Measurements from ENCODE around the gene DGKB.

Gene DGKB

DNA sequence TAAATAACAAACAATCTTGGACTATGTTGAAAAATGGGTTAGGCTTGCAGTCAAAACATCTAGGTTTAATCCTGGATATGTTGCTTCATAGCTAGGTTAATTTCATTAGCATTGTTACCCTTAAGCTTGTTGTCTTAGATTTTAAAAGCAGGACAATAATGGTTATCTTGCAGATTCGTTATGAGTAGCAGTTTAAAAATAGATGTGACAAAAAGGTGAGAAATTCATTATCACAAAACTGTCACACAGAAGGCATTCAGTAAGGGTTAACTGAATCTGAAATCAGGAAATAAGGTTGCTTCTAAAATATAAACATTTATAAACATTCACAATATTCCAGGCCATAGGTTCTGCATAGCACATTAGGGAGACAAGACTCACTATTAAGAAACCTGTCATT is 483.9 kb downstream of the DGKB start:
- DNase-seq = no peak
- no peaks in the 10 kb centered on the region for H3K36me3 ChIP-seq
- no peaks in the 10 kb centered on the region for H3K27me3 ChIP-seq
- peaks cover 15% of the 10 kb centered on the region for H3K4me1 ChIP-seq
- H3K9me3 ChIP-seq = no peaks in the 10 kb centered on the region
- H3K4me3 ChIP-seq (ENCODE audit: low read depth, low read length) = no peak overlapping the region
- no peak for TF ChIP-seq CTCF (IDR thresholded peaks at IDR 0.05; ENCODE audit: low read depth, low read length)

DNA sequence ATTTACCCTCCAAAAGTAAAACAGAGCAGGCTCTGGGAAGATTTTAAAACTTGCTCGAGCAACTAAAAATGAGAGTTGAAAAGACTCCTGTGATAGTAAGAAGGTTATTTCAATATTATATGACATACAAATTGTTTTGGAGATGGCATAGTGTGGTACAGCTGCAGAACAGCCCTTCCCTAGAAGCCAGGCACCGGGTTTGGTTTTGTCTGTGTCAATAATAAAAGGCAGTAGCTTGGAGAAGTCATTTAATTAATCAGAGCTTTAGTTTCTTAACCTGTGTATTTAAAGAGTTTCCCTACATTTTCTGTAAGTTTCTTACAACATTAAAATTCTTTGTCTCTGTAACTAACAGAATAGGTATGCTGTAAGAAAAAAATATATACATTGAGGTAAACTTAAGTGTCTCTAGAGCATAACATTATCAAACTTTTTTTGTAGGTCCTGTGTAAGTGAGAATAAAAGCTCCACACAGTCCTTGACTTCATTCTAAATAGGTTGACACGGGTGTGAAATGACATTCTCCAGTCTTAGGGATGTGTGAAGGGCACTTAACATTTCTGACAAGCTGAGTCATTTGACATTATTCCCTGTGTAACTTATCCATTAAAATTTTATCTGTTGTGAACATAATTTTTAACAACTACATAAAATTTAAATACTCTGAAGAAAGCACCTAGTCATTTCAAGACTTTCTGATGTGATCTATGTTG is 488.1 kb downstream of the DGKB start:
- H3K27me3 ChIP-seq = no peaks in the 10 kb centered on the region
- no peaks in the 10 kb centered on the region for H3K9me3 ChIP-seq
- H3K4me1 ChIP-seq = peaks cover 6% of the 10 kb centered on the region
- H3K36me3 ChIP-seq = no peaks in the 10 kb centered on the region
- no peak for DNase-seq
- no peak overlapping the region for H3K4me3 ChIP-seq (ENCODE audit: low read depth, low read length)
- no peak for TF ChIP-seq CTCF (IDR thresholded peaks at IDR 0.05; ENCODE audit: low read depth, low read length)

DNA sequence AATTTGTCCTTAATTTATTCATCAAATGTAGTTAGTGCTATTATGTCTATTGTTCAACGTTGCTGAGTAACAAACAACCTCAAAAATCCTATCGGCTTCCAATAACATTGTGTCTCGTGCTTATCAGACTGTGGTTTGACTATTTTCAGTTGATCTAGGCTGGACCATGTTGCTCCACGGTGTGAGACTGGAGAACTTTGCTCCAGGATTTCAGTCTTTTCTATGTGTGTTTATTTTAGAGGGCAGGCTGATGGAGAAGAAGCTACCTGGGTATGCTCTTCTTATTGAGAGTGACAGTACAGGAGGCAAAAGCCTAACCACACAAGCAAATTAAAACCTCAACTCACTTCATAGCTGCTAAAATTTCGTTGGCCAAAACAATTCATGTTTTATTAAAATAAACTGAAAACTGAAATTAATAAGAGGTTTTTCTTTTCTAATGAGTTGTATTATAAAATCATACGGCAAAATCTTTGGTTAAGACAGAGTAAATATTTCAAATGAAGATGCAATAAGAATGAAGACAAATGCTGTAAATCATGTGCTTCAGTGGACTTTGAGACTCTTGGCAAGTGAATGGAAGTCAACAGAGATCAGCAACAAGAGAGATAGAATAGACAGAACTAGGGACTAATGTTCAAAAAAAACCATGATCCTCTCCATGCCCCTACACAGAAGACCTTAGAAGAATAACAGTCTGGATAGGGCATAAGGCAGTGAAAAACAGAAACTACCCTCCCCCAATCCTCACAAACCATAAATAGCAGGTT is 495.1 kb downstream of the DGKB start:
- no peak overlapping the region for H3K4me3 ChIP-seq (ENCODE audit: low read depth, low read length)
- DNase-seq = no peak
- H3K36me3 ChIP-seq = no peaks in the 10 kb centered on the region
- H3K9me3 ChIP-seq = no peaks in the 10 kb centered on the region
- H3K27me3 ChIP-seq = no peaks in the 10 kb centered on the region
- 0 out of 2 replicates have a peak, but pooled peaks cover 2% of the 10 kb centered on the region for H3K4me1 ChIP-seq
- TF ChIP-seq CTCF (IDR thresholded peaks at IDR 0.05; ENCODE audit: low read depth, low read length) = no peak

GRCh38 chr7:14403587-14403986 is 499.0 kb downstream of the DGKB start:
- no peak for TF ChIP-seq CTCF (IDR thresholded peaks at IDR 0.05; ENCODE audit: low read depth, low read length)
- H3K4me1 ChIP-seq = 0 out of 2 replicates have a peak, but pooled peaks cover 2% of the 10 kb centered on the region
- no peaks in the 10 kb centered on the region for H3K36me3 ChIP-seq
- no peak overlapping the region for H3K4me3 ChIP-seq (ENCODE audit: low read depth, low read length)
- no peaks in the 10 kb centered on the region for H3K27me3 ChIP-seq
- DNase-seq = no peak
- no peaks in the 10 kb centered on the region for H3K9me3 ChIP-seq

- H3K27me3 ChIP-seq = no peaks in the 10 kb centered on the region
- DNase-seq = no peak
- TF ChIP-seq CTCF (IDR thresholded peaks at IDR 0.05; ENCODE audit: low read depth, low read length) = no peak
- H3K9me3 ChIP-seq = peaks cover 4% of the 10 kb centered on the region; the same call in 1 of the 2 replicates
- H3K36me3 ChIP-seq = no peaks in the 10 kb centered on the region
- H3K4me1 ChIP-seq = no peaks in the 10 kb centered on the region
- no peak overlapping the region for H3K4me3 ChIP-seq (ENCODE audit: low read depth, low read length)
Measured at GRCh38 chr7:14400271-14400670, 502.3 kb downstream of the DGKB start.

DNA sequence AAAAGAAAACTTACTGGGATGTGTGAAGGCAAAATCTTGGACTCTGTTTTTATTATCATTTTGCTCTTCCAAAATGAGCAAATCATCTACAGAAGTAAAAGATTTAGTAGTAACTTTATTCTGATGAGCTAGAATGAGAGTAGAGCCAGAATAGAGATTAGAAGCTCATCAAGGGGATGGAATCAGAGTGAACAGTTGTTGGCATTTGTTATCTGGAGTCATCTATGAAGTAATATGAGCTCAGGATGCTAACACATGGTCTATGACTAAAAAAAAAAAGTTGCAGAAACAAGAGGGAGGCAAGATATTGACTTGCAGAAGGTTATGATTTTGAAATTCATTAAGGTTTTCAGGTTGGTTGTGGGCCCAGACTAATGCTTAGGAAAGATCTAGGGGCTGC is 504.0 kb downstream of the DGKB start:
- no peaks in the 10 kb centered on the region for H3K36me3 ChIP-seq
- no peaks in the 10 kb centered on the region for H3K27me3 ChIP-seq
- TF ChIP-seq CTCF (IDR thresholded peaks at IDR 0.05; ENCODE audit: low read depth, low read length) = no peak
- no peak overlapping the region for H3K4me3 ChIP-seq (ENCODE audit: low read depth, low read length)
- no peaks in the 10 kb centered on the region for H3K4me1 ChIP-seq
- H3K9me3 ChIP-seq = peaks cover 4% of the 10 kb centered on the region; the same call in 1 of the 2 replicates
- DNase-seq = no peak
